Activated CD4-positive, alpha-beta T cell treated with anti-CD3 and anti-CD28 coated beads, Interleukin-2, amount 50 U/mL, for 1 hour (primary cell): Measurements from ENCODE around the gene NRN1.
"Not testable (repeated sequence)": the region's sequence is repeated elsewhere in the genome, so short reads cannot be mapped to it uniquely, and the experiment has no call there.

Experiments used
- DNase-seq: peaks from one replicate; pipeline ENCODE4 v3.0.0-alpha.2; 2020

The NRN1 gene

DNA sequence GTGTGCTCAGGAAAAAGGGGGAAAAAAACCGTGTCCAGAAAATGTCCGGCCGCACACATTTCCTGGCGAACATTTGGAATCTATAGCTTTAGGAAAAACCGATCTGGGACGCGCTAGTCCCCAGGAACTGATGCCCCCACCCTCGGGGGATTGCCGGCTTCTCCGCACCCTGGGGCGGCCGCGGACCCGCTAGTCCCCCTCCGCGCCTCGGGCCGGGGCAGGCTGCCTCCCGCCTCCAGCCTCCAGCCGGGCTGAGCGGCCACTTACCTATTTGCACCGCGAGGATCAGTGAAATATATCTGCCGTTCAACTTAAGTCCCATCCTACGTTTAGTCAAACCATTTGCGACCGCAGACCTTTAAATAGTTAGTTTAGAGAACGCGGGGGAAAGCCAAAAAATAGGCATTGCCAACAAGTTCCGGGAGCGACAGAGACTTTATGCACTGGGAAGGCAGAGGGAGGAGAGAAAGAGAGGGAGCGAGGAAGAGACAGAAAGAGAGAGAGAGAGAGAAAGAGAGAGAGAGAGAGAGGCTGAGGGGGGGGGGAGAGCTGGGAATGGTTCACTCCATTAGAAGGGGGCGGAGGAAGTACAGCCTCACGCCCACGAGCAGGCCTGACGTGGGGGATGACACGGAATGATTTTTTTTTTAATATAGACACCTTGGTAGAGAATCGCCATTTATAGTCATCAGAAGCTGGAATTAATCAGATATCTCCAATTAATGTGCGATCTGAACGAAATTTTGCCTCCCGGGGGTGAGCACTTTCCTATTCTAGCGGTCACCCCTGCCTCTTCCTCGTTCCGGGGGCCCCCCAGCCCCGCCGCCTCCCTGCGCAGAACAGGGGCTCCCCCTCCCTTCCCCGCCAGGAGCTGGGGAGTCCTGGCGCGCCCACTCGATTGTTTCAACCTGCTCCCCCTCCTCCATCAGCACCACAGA, at the start of gene NRN1:
TSS of gene NRN1 (minus strand) at position 498 of the 938 bp plus-strand sequence. CDS start at position 322, 176 bp downstream.
- no peak for DNase-seq

DNA sequence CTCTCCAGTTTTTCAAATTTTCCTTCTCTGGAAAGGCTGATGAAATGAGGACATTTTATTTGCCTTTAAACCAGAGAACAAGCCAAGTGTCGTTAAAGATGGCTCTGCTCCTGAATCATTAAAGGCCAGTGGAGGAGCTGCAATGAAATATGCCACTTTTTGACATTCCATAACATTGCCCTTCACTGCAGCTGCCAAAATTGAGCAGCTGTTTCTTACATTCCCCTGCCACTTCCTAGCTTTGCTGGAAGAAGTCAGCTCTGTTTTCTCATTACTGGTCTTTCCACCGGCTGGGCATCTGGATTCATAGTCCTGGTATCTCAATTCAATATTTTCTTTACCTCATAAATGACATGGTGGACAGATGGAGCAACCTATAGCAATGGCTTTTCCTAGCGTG, 45.5 kb upstream of the NRN1 start:
- DNase-seq = no peak

- no peak for DNase-seq
These were observed 40.0 kb upstream of the NRN1 start for GRCh38 chr6:6046716-6047115.

DNA sequence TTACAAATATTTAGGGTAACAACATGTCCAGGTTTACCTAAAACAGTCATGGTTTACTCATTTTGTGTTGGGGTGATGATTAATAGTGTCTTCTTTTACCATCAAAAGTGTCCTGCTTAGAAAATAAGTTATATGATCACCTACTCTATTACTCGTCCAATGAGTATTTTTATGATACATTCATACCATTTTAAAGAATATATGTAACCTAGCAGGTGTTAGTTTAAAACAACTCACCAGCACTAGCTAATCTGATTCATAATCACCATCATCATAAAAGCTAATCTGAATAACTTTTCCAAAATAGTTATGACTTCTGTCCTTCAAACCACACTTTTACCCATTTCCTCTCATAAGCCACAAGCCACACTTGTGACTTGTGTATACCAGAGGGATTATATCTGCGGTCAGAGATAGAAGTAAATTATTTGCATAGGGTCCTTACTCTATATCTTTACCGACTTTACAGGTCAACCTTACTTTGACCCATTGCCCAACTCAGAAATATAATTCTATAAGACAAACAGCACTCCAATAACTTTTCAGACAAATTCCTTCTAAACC, 33.3 kb upstream of the NRN1 start:
- no peak for DNase-seq

GRCh38 chr6:6037179-6037578, 30.5 kb upstream of the NRN1 start:
- no peak for DNase-seq

- DNase-seq = no peak
These were observed 27.1 kb upstream of the NRN1 start for GRCh38 chr6:6033858-6034257.

DNA sequence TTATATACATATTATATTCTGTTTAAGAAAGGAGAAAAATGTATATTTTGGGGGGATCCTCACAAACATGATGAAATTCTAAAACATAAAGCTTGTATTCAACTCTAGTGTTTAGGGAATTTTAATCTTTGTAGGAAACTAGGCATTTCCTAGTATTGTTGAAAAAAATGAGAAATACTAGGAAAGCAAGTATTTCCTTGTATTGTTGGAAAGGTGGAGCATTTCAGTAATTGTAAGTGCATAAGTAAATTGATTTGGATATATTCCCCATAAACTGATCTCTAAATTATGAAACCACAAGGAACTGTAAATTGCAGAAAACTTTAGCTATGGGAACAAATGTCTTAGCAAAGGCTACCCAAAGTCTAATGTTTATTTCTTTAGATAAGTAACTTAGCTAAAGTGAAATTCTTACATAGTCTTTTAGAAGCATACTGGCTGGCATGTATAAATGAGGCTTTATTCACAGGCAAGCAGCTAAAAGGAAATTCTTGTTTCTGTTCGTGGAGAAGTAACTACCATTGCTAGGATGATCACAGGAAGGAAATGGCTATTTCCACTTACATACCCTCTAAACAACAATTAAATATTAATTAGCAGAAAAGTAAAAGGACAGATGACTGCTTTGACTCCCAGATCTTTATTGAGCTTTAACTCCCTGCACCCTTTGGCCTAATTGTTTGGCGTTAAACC, 19.9 kb upstream of the NRN1 start:
- no peak for DNase-seq

- no peak for DNase-seq
These were observed 19.0 kb upstream of the NRN1 start for GRCh38 chr6:6025736-6026135.

- no peak for DNase-seq
These were observed 17.5 kb upstream of the NRN1 start for GRCh38 chr6:6024220-6024619.

- DNase-seq = not testable (repeated sequence)
These were observed 16.1 kb upstream of the NRN1 start for GRCh38 chr6:6022841-6023240.

DNA sequence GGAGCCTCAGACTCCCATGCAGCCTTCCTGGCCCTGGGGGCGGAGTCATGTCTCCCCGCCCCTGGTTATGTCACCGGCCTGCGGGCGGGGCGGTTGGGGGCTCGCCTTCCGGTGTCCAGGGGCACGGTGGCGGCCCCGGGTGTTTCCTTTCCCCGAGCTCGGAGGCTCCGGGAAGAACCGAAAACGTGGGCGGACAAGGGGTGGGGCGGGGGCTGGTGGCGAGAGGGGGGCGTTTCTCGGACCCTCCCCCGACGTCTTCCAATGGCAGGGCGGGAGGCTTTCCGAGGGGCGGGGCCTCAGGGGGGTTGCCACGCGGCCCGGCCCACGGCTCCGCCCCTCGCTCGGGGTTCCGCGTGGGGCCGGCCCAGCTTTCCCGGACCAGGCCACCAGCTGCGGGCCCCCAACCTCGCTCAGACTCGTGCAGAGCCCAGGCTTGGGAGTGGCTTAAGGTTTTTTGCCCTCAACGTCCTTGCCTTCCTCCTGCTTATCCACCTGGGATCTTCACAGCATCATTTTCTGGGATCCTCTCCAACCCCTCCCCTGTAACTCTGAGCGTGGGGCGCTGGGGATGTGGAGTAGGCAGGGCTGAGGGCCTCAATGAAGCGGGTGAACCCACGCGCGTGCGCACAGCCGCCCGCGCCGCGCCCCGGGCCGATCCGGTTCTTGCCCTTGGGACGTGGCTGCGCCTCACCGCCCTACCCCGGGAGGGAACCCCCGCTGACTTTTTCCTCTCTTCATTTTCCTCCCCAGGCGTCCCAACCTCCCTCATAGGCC, 2.1 kb upstream of the NRN1 start:
- no peak for DNase-seq

- DNase-seq = no peak
These were observed 1.4 kb upstream of the NRN1 start for GRCh38 chr6:6008089-6008647.

- no peak for DNase-seq
These were observed 802 bp upstream of the NRN1 start for GRCh38 chr6:6007366-6008088.

DNA sequence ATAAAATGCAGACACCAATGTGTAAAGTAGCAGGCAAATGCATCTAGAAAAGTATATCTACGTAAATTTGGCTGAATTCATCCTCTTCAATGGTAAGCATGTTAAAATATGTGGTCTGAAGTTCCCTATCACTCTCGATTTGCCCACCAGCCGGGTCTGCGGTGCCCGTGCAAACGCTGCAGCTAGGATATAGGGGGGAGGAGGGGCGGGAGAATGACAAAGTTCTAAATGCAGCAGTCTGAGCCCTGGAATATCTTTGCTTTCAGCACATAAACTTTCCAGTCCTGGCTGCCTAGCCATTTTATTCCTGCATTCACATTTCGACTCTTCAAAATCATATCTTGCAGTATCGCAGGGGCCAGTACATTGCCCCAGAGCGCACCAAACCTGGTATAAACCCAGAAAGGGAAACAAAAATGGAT, 708 bp downstream of the NRN1 start:
- no peak for DNase-seq

DNA sequence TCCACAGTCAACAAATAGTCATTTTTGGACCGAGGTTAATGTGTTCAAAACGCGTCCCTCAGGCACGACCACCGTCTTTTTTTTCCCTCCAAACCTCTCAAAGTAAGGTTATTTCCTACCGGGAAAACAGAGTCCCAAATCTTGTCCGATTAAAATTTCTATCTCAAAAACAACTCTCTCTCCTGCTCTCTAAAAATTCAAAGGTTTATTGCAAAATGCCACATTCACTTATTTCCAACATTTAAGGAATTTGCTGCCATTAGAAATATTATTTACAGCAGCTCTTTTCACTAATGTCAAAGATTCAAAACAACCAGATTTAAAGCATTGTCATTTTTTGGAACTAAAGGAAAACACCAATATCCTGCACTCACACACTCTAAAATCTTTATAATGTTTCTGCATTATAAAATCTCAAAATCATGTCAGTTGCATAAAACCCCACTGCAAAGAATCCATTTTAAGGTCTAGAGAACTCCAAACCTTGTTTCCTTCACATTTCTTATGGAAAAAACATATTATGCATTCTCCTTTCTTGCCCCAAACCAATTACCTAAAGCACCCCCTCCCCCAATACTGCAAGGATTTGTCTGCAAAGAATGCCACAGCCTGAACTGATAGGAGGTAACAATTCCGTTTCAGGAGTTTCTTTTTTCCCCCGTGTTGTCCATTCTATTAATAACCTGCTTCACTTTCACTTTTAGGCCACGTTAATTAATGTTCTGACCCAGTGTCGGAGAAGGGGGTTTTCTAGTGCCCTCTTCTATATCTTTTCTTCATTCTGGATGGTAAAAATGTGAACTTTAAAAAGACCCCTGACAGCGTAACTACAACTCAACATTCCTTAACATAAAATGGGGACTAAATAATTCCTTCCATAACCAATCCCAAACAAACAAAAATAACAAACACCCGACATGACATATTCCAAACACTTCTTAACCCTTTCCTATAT, 1.4 kb downstream of the NRN1 start:
- DNase-seq = no peak

DNA sequence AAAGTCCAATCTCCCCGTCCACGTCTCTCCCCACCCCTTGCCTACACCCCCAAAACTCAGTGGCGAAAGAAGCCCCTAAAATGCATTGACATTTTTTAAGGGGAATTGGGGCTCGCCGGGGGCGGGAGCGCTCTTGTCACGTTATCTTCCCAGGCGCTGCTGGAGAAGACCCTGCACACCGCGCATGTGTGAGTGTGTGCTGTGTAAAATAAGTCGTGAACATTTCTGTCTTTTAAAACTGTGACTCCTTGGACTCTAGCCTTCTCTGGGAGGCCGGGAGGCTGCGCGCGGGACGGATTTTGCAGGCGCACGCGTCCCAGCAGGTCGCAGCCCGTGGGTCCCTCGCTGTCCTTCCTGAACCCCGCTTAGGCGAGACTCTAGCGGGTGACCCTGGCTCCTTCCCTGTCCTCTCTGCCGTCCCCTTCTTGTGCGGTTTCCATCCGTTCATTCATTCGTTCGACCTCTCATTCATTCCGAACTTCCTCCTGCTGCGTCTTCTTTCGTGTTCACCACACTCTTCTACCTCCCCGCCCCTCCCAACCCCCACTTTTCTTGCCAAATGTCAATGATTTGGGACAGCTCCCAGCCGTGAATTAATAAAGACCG, 2.2 kb downstream of the NRN1 start:
- no peak for DNase-seq

DNA sequence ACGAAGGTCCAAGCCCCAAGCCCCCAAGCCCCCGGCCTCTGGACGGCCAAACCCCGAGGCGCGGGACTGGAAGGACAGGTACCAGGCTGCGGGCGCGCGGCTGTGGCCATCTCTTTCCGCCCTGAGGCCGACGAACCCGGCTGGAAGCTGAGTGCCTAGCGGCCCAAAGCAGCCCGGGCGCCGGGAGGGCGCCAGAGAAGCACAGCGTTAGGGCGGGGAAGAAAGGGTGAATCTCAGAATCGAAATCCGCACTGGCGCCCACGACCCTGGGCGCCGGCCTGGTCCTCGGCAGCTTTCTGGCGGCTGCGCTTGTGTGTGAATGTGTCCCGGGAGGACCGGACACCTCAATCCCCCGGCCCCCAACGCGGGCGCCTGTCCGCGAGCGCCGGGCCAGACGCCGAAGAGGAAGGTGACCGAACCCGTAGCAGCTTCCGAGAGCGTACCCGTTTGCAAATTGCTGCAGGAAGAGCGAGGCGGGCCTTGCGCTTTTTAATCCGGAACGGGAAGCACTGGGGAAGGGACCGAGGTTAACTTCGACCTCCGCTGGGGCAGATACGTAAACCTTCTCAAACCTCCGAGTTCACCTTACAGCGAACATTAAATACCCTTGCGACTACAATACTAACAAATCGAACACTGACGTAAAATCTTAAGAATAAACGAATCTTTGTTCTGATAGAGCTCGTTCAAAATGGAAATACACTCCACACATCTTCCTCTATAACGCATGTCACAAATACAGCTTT, 2.9 kb downstream of the NRN1 start:
- no peak for DNase-seq

DNA sequence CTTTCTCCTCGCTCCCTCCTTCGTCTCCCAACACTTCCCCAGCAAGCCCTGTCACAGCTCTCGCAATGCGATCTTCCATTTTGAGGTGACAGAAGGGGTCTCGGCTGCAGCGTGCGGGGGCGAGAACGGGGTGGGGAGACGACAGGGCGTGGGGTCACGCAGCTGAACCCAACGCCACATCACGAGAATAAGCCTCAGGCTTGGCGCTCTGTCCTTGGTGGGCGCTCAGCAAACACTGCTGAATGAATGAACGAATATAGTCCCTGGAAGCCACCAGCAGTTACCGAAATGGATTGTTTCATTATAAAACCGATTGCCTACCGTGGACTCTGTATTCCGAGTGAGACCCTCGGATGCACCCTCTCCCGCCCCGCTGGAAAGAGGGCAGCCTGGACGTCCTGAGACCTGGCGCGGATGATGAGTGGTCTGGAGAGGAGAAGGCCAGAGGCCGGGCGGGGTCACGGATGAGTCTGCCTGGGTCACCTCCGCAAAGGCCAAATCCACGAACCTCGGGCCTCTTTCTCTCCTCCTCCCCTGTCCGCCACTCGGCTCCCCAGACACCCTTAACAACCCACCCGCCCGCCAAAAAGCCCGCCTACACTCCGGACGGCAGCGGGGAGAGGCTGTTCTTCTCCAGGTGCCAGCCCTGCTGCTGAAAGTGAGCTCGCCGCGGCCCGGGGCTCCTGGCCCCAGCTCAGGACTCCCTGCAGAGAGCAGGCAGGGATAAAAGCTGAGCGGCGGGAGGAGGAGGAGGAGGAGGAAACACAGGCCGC, 3.7 kb downstream of the NRN1 start:
- no peak for DNase-seq
